RWPE1 (cell line): ENCODE measurements around the gene CLMN.

Experiments used
- CTCF ChIA-PET: fragments of 350-600 bp; sonication (Branson Sonifier 250); formaldehyde crosslinking; extraction: SDS; loops from one replicate; lab custom pipeline; 2021; lab: Yijun Ruan, JAX
- POLR2A ChIA-PET: fragments of 400-600 bp; formaldehyde crosslinking; extraction: SDS; loops from one replicate; lab custom pipeline; 2020; ENCODE audit warnings: antibody characterized with exemption; ENCODE audit not compliant: low non-redundant PET; lab: Yijun Ruan, JAX
- DNase-seq: peaks from one replicate; pipeline ENCODE4 v3.0.0; 2012; ENCODE audit warnings: low spot score
- H3K27ac ChIP-seq: fragments of 450-650 bp; 2 replicates; pipeline ENCODE4 v1.5.1; 2017
- TF ChIP-seq, protein P1 (sequence below): fragments of 450-650 bp; conservative IDR thresholded peaks from 2 replicates; pipeline ENCODE4 v1.5.1; 2017; ENCODE audit warnings: low read depth, mild to moderate bottlenecking

The CLMN gene

DNA sequence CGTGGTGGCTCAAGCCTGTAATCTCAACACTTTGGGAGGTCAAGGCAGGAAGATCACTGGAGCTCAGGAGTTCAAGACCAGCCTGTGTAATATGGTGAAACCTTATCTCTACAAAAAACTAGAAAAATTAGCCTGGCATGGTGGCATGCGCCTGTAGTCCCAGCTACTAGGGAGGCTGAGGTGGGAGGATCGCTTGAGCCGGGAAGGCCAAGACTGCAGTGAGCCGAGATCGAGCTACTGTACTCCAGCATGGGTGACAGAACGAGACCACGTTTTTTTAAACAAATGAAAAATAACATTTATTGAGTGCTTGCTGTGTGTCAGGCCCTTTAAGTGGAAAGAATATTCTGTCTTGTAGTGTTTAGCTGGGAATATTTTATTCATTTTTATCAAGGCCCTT lies 26.6 kb upstream of the CLMN start:
- no peak overlapping the region for H3K27ac ChIP-seq
- ChIA-PET POLR2A (no interaction called here), CTCF (interaction anchor here (0.6 kb wide), 1 partner anchor 424 kb away, joined by 4 read pairs; no protein-coding TSS in a partner anchor)
- TF ChIP-seq, protein P1, sequence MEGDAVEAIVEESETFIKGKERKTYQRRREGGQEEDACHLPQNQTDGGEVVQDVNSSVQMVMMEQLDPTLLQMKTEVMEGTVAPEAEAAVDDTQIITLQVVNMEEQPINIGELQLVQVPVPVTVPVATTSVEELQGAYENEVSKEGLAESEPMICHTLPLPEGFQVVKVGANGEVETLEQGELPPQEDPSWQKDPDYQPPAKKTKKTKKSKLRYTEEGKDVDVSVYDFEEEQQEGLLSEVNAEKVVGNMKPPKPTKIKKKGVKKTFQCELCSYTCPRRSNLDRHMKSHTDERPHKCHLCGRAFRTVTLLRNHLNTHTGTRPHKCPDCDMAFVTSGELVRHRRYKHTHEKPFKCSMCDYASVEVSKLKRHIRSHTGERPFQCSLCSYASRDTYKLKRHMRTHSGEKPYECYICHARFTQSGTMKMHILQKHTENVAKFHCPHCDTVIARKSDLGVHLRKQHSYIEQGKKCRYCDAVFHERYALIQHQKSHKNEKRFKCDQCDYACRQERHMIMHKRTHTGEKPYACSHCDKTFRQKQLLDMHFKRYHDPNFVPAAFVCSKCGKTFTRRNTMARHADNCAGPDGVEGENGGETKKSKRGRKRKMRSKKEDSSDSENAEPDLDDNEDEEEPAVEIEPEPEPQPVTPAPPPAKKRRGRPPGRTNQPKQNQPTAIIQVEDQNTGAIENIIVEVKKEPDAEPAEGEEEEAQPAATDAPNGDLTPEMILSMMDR: no peak
- no peak for DNase-seq

DNA sequence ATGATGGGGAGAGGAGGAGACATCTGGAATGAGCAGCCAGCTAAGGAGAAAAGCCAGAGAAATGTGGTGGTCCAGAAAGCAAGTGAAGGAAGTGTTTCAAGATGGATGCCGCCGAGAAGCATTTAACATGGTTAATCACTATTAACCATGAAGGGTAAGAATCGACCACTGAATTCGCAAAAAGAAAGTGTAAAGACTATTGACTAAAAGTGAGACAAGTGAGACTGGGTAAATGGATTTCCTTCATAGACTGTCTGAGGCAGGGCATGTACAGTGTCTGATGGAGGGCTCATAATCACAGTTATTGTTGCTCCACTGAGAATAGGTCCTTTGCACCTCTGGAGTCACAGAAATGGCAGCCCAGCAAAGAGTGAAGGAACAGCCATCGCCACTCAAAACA lies 25.3 kb upstream of the CLMN start:
- TF ChIP-seq, protein P1: no peak
- ChIA-PET POLR2A (no interaction called here), CTCF (interaction anchor here (0.6 kb wide), 1 partner anchor 66 kb away, joined by 3 read pairs; no protein-coding TSS in a partner anchor)
- no peak overlapping the region for H3K27ac ChIP-seq
- no peak for DNase-seq

DNA sequence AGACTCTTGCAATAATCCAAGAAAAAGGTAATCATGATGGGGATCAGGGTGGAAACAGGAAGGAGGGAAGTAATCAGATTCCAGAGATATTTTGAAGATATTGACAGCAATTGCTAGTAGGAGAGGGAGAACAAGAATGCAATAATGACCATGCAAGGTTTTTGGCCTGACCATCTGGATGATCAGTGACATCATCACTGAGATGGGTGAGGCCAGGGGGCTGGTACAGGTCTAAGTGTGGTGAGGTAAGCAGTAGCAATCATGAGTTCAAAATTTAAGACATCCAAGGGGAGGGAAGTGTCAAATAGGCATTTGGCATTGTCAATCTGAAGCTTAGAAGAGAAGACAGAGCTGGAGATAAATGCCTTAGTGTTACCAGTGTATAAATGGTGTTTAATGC lies 24.8 kb upstream of the CLMN start:
- TF ChIP-seq, protein P1: no peak
- POLR2A ChIA-PET: no interaction called here
- no peak overlapping the region for H3K27ac ChIP-seq
- no peak for DNase-seq
- CTCF ChIA-PET: interaction anchor here (0.6 kb wide), 1 partner anchor 67 kb away, joined by 3 read pairs; no protein-coding TSS in a partner anchor

DNA sequence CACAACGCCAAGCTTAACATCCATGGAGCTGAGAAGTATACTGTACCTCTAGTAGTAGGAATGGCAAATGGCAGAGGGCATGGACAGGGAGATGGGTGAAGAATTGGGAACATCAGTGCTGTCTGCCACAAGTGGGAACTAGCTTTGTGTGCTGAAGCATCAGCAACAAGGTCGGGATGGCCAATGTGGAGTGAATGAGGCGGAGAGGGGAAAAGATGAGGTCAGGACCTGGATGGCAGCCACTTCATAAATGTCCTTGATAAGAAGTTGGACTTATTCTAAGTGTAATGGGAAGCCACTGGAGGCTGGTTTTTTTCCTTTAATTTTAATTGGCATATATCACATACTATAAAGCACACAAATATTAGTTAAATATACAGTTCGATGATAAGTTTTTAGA lies 21.9 kb upstream of the CLMN start:
- no peak overlapping the region for H3K27ac ChIP-seq
- CTCF ChIA-PET: no interaction called here
- no peak for DNase-seq
- TF ChIP-seq, protein P1: no peak
- POLR2A ChIA-PET: no interaction called here

DNA sequence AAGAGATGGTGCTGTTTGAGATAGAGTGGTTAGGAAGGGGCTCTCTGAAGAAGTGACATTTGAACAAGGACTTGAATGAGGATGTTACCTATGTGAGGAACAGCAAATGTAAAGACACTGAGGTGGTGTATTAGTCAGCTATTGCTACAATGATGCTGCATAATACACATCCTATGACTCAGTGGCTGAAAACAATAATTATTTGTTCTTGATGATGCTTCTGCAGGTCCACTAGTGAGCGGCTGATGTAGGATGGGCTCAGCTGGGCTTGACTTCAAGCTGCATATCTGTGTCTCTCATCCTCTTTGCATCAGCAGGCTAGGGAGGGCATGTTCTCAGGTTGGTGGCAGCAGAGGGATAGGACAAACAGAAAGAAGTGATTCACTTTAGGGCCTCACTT lies 21.4 kb upstream of the CLMN start:
- no peak for DNase-seq
- ChIA-PET POLR2A (interaction anchor here (0.6 kb wide), 1 partner anchor 13 kb away, joined by 4 read pairs; no protein-coding TSS in a partner anchor), CTCF (no interaction called here)
- no peak overlapping the region for H3K27ac ChIP-seq
- TF ChIP-seq, protein P1: no peak

DNA sequence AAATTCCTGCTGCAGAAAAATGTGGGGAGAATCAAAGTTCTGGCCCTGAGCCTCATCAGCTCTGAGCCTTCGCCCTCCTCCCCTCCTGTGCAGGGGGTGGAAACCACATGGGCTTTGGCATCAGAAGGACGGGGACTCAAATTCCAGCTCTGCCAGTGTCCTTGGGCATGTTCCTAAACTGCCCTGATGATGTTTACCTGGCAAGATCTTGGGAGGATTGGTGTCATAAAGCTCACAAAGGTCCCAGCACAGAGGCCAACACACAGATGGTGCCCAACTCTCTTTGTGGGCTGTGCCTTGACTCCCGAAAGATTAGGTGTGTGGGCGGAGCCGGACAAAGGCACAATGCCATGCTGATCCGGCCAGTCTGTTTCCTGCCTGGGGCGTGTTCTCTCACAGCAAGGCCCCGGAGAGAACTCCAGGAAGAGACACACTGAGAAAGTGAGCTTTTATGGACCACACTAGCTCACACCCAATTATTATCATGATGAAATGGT lies 20.5 kb upstream of the CLMN start:
- TF ChIP-seq, protein P1: no peak
- POLR2A ChIA-PET: no interaction called here
- H3K27ac ChIP-seq: peak overlapping the region; percentile 47
- CTCF ChIA-PET: no interaction called here
- DNase-seq: no peak
